ENCODE data around the gene DDX5. TPM values are rescaled to one million over a fixed set of nuclear protein-coding genes. Genes with fewer than 3 reads are reported as not detected.
A peak's percentile ranks its signal among the peaks of the same experiment; 100 is the strongest.

Gene DDX5
- total RNA-seq, 2 experiments from 2014 or later, result 575 TPM

DNA sequence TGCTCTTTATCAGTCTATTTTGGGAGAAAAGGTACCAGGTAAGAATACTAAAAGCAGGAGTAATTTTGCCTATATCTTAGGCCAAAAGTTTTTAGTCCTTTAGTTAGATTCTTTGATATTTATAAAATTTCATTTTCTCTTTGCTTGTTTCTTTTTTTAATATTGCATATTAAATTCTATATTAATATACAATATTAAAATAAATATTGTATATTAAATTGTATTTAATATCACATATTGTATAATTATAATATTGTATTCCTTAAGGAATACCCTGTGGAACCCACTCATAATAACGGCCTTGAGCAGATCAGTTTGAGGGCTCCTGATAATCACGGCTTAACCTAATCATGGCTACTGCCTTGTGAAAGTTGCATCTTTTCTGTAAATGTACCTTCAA is 2.6 kb upstream of the DDX5 start:
- no peak overlapping the region for H3K27ac Mint-ChIP-seq
- peaks cover 53% of the 10 kb centered on the region for H3K36me3 Mint-ChIP-seq (ENCODE audit: low read depth)
- no peaks in the 10 kb centered on the region for H3K9me3 Mint-ChIP-seq (ENCODE audit: low read depth)
- H3K4me3 Mint-ChIP-seq, result peak overlapping the region; percentile 100
- DNase-seq (no peak), ATAC-seq (no peak)
- intact Hi-C loops (cut with DNase I, micrococcal nuclease), result loop anchor here in 1 of 2 experiments (5.0 kb wide), 1 partner anchor 766 kb away; the partner anchor contains the start of gene STRADA
- peaks cover 37% of the 10 kb centered on the region for H3K4me1 Mint-ChIP-seq
- POLR2A ChIA-PET, result interaction anchor here (0.6 kb wide), 1 partner anchor 21 kb away, joined by 3 read pairs; no protein-coding TSS in a partner anchor
- no peaks in the 10 kb centered on the region for H3K27me3 Mint-ChIP-seq
- CTCF ChIA-PET, result interaction anchor here (1.8 kb wide), 1 partner anchor 140 kb away, joined by 8 read pairs; no protein-coding TSS in a partner anchor

DNA sequence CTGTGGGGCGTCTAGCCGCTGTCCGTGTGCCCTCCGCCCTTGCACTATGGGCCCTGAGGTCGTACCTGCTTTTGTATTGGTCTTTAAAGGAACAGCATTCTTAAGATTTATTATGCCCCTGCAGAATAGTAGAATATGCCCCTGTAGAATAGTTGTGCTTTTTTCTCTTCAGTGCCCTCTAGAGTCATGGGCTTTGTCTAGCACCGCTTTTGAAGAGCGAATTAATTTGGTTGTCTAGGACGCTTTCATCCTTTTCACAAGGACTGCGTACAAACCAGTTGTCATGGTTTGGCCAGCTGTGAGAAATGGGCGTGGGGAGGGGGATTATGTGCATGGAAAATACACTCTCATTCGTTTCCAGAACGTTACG is 1.3 kb upstream of the DDX5 start:
- peak overlapping the region; percentile 100 for H3K4me3 Mint-ChIP-seq
- peak overlapping the region; percentile 100 for H3K27ac Mint-ChIP-seq
- DNase-seq, result peak; percentile 60
- H3K9me3 Mint-ChIP-seq (ENCODE audit: low read depth), result no peaks in the 10 kb centered on the region
- peaks cover 56% of the 10 kb centered on the region for H3K36me3 Mint-ChIP-seq (ENCODE audit: low read depth)
- intact Hi-C loops (cut with DNase I, micrococcal nuclease), result loop anchor here (1.0 to 5.0 kb wide), 4 partner anchors 87 to 805 kb away; partner anchors contain the start of gene STRADA (in 1 of the 2)
- no peaks in the 10 kb centered on the region for H3K27me3 Mint-ChIP-seq
- ChIA-PET CTCF (interaction anchor here (0.6 to 3.6 kb wide), 7 partner anchors 9 to 239 kb away, joined by 3 to 26 read pairs (median 3); no protein-coding TSS in a partner anchor), POLR2A (interaction anchor here (0.5 to 3.9 kb wide), 13 partner anchors 8 to 574 kb away, joined by 3 to 111 read pairs (median 4); partner anchors contain the start of genes POLG2 and SMURF2)
- peaks cover 45% of the 10 kb centered on the region for H3K4me1 Mint-ChIP-seq
- ATAC-seq, result peak; percentile 28

DNA sequence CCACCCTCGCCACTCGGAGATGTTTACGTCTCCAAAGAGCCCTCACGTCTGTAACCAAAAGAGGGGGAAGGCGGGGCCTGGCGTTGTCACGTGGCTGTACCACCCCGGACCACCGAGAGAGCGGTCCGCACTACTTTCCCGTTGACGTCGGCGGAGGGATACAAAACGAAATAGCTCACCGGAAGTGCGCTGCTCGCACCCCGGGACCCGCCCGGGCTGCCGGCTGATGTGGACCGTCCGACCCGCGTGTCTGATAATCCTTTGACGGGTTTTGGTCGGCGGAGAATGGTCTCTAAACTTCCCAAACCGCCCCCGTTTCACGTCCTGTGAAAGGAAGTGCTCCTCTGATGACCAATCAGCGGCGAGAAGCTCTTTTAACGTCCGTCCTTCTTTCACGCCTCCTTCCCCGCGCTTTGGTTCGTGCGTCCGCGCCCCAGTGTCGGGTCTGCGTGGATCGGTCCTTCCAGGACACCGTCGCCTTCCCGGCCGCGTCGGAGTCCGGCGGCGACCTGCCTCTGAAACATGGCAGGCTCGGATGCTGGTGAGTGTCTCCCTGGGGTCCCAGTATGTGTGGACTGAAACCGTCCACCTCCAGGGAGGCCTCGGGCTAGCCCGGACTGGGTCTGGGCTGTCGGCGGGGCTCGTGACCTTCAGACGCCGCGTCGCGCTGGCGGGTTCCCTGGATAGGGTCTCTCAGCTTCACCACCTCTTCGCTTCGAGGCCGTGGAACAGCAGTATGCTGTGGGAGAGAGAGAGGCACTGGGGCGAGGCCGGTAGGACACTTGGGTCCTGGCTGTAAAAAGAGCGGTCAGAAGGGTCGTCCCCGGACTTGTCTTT is 705 bp upstream of the DDX5 start, which contains the start of gene CEP95:
Gene CEP95 (plus strand): TSS at position 402 of the 837 bp plus-strand sequence. CDS start 121 bp downstream, at position 523.
- Mint-ChIP-seq H3K4me3 (peak within 1 kb of the TSS; percentile 100), H3K9me3 (ENCODE audit: low read depth) (no peaks in the 10 kb centered on the region), H3K27ac (peak within 1 kb of the TSS; percentile 100), H3K27me3 (no peaks in the 10 kb centered on the region), H3K36me3 (ENCODE audit: low read depth) (peaks cover 60% of the 10 kb centered on the region), H3K4me1 (peaks cover 48% of the 10 kb centered on the region)
- ChIA-PET POLR2A (interaction anchor here (0.5 to 3.9 kb wide), 19 partner anchors 9 to 722 kb away, joined by 3 to 111 read pairs (median 4); partner anchors contain the start of genes POLG2 and SMURF2), CTCF (interaction anchor here (0.6 to 3.6 kb wide), 10 partner anchors 8 to 238 kb away, joined by 3 to 26 read pairs (median 3); no protein-coding TSS in a partner anchor)
- DNase-seq (peak; percentile 97), ATAC-seq (peak; percentile 56)
- intact Hi-C loops (cut with DNase I, micrococcal nuclease), result loop anchor here (1.0 to 5.0 kb wide), 15 partner anchors 9 to 804 kb away; partner anchors contain the start of genes POLG2 (in 2 of the 2), CCDC47 (in 1 of the 2), ERN1 (in 1 of the 2) and FTSJ3 (in 1 of the 2)

DNA sequence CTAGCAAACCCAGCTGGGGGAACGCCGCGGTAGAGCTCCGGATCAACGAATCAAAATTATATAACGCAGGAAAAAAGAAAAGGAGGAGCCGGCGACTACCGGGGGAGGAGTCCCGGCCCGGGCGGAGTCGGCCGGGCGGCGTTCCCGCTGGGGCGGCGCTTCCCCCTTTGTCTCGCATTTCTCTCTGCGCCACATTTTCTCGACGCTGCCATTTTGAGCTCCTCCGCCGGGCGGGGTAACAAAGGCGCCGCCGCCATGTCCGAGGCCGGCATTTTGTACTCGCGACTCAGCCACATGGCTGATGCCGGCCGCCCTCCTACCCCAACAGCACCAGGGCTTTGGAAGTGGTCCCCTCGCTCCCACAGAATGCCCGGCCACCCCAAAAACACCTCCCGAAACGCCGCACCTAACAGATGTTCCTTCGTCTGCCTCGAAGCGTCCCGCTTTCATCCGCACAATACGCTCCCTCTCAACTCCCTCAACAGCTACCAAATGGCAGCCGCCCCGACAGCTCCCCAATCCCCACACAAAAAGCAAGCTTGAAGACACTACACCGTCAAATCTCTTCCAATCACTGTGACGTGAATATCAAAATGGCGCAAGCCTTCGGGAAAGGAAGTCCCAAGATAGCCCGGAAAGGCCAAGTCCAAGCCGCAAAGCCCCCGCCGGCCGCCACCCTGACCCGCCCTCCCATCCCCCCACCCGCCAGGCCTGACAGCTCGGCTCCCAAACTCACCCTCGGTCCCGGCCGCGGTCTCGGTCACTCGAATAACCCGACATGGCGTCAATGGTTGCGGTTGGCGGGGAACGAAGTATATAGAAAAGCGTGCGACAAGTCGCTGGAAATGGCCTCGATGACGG is 519 bp downstream of the DDX5 start:
- ChIA-PET POLR2A (interaction anchor here (0.6 to 3.9 kb wide), 19 partner anchors 9 to 723 kb away, joined by 3 to 111 read pairs (median 4); partner anchors contain the start of genes ERN1, POLG2 and SMURF2), CTCF (interaction anchor here (0.6 to 3.6 kb wide), 5 partner anchors 9 to 144 kb away, joined by 3 to 26 read pairs (median 3); partner anchors contain the start of gene POLG2)
- Mint-ChIP-seq H3K36me3 (ENCODE audit: low read depth) (peaks cover 68% of the 10 kb centered on the region), H3K27ac (peak overlapping the region; percentile 100), H3K27me3 (no peaks in the 10 kb centered on the region), H3K4me1 (peaks cover 58% of the 10 kb centered on the region), H3K4me3 (peak overlapping the region; percentile 100), H3K9me3 (ENCODE audit: low read depth) (no peaks in the 10 kb centered on the region)
- peak; percentile 43 for ATAC-seq
- DNase-seq, result peak; percentile 93
- intact Hi-C loops (cut with DNase I, micrococcal nuclease), result loop anchor here (1.0 to 5.0 kb wide), 14 partner anchors 8 to 803 kb away; partner anchors contain the start of genes POLG2 (in 2 of the 2), CCDC47 (in 1 of the 2), ERN1 (in 1 of the 2) and FTSJ3 (in 1 of the 2)

DNA sequence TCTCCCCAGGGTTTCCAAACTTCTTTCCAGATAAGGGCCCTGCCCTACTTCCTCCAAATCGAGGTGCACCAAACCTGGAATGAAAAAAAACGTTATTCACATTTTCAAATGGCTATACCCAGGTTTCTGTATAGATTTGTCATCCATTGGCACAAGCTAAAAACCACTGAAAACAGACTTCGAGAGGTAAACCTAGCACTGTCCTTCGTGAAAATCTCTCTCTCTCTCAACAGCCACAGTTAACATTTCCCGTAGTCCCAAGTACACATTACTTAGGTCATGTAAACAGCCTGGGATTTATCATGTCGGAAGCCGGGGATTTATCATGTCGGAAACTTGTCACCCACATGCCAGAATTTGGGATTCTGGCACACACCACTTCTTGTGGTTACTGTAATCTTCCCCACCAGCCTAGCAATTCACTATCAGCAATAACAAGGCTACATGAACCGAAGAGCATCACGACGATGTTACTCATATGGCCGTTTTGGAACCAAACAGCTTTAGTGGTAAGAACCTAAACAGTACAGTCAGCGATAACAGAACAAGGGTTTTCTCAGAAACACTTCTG is 1.2 kb downstream of the DDX5 start:
- peak; percentile 14 for ATAC-seq
- Mint-ChIP-seq H3K4me3 (peak overlapping the region; percentile 100), H3K9me3 (ENCODE audit: low read depth) (no peaks in the 10 kb centered on the region), H3K4me1 (peaks cover 65% of the 10 kb centered on the region), H3K27ac (peak overlapping the region; percentile 100), H3K36me3 (ENCODE audit: low read depth) (peaks cover 71% of the 10 kb centered on the region), H3K27me3 (no peaks in the 10 kb centered on the region)
- ChIA-PET CTCF (interaction anchor here (0.6 to 3.6 kb wide), 4 partner anchors 8 to 144 kb away, joined by 3 to 26 read pairs (median 5); partner anchors contain the start of gene POLG2), POLR2A (interaction anchor here (0.6 to 3.9 kb wide), 13 partner anchors 8 to 518 kb away, joined by 3 to 111 read pairs (median 4); partner anchors contain the start of genes ERN1, POLG2 and SMURF2)
- intact Hi-C loops (cut with DNase I, micrococcal nuclease), result loop anchor here (1.0 to 5.0 kb wide), 2 partner anchors 157 to 763 kb away; partner anchors contain the start of genes SMURF2 (in 1 of the 2) and STRADA (in 1 of the 2)
- no peak for DNase-seq

DNA sequence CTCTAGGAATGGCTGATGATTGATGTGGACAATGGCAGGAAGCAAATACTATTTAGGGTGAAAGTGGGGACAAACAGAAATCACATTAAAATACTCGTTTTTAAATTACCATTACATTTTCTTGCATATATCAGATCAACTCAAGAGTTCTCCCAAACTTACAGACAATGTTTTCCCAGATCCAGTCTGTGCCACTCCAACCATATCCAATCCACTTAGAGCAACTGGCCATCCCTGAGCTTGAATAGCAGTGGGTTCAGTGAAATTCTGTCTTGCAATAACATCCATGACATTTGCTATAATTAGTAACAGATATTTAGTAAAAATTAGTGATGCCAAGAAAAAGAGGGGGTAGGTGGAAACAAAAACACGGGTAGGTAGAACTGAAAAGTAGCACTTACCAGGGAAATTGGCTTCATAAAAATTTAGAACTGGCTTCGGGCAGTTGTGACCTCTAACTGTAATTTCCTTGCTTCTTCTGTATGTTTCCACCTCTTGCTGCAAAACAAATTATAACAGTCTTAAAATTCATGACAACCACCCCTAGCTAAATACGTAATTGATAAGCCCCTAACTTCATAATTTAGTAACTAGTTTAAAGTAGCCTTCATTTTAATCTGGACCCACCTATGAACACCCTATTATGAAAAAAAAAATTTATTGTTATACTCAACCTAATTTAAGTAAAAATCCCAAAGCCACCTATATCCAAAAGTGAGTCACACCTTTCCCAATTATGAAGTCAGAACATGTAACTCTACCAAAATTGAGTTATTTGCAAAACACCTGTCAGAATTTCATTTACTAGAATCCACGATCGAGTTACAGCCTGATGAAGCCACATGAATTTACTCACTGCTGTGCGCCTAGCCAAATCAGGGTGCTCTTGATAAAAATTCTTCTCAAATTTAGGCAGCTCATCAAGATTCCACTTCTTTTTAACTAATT is 2.0 kb downstream of the DDX5 start:
- Mint-ChIP-seq H3K27me3 (no peaks in the 10 kb centered on the region), H3K9me3 (ENCODE audit: low read depth) (no peaks in the 10 kb centered on the region), H3K4me3 (peak overlapping the region; percentile 100), H3K4me1 (peaks cover 69% of the 10 kb centered on the region), H3K27ac (peak overlapping the region; percentile 100), H3K36me3 (ENCODE audit: low read depth) (peaks cover 77% of the 10 kb centered on the region)
- ATAC-seq (no peak), DNase-seq (no peak)
- intact Hi-C loops (cut with DNase I, micrococcal nuclease), result no loop called here
- ChIA-PET CTCF (interaction anchor here (1.2 to 1.7 kb wide), 3 partner anchors 7 to 145 kb away, joined by 3 to 7 read pairs (median 3); partner anchors contain the start of gene POLG2), POLR2A (interaction anchor here (1.8 to 3.9 kb wide), 3 partner anchors 8 to 358 kb away, joined by 6 to 111 read pairs (median 7); partner anchors contain the start of gene POLG2)

DNA sequence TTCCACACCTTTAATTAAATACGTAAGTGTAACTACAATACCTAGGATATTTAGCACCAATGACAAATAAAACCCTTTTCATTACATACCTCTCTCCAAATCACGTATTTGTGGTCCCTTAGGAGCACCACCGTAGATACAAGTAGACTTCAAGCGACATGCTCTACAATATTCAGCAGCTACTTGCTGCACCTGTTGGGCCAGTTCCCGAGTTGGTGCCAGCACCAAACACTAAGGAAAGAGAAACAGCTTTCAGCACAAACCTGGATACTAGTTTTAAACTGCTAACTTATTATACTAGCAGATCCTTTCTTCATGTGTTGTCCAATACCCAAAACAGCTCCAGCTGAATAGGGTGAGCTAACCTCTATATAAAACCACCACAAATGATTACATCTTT is 2.7 kb downstream of the DDX5 start:
- CTCF ChIA-PET, result interaction anchor here (1.2 to 1.6 kb wide), 2 partner anchors 8 to 11 kb away, joined by 3 to 5 read pairs; no protein-coding TSS in a partner anchor
- POLR2A ChIA-PET, result no interaction called here
- peaks cover 76% of the 10 kb centered on the region for H3K36me3 Mint-ChIP-seq (ENCODE audit: low read depth)

DNA sequence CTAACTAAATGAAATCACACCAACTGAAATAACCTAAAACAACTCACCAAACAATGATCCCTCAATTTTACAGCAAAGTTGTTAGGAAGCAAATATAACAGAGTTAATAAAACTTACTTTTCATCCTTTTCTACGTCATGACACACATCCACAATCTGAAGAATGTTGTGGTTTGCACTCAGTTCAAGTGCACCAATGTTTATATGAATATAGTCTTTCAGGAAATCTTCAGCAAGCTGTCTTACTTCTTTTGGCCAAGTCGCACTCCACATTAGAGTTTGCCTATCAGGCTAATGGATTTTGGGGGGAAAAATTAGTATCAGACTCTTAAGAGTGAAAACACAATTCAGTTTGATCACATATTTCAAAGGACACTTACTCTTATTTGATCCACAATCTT is 3.3 kb downstream of the DDX5 start:
- CTCF ChIA-PET, result interaction anchor here (0.8 to 1.6 kb wide), 4 partner anchors 8 to 60 kb away, joined by 3 to 5 read pairs (median 4); no protein-coding TSS in a partner anchor
- ATAC-seq (no peak), DNase-seq (no peak)
- intact Hi-C loops (cut with DNase I, micrococcal nuclease), result no loop called here
- Mint-ChIP-seq H3K4me3 (peak overlapping the region; percentile 22), H3K9me3 (ENCODE audit: low read depth) (no peaks in the 10 kb centered on the region), H3K4me1 (peaks cover 72% of the 10 kb centered on the region), H3K36me3 (ENCODE audit: low read depth) (peaks cover 79% of the 10 kb centered on the region), H3K27me3 (no peaks in the 10 kb centered on the region), H3K27ac (peak overlapping the region; percentile 75)
- POLR2A ChIA-PET, result interaction anchor here (0.7 to 0.8 kb wide), 2 partner anchors 35 to 120 kb away, joined by 3 read pairs; no protein-coding TSS in a partner anchor

More for the DNA sequence above, 2.7 kb downstream of the DDX5 start:
- Mint-ChIP-seq H3K4me3 (peak overlapping the region; percentile 22), H3K27ac (peak overlapping the region; percentile 75), H3K4me1 (peaks cover 70% of the 10 kb centered on the region), H3K9me3 (ENCODE audit: low read depth) (no peaks in the 10 kb centered on the region), H3K27me3 (no peaks in the 10 kb centered on the region)
- intact Hi-C loops (cut with DNase I, micrococcal nuclease), result no loop called here
- DNase-seq (no peak), ATAC-seq (no peak)

DNA sequence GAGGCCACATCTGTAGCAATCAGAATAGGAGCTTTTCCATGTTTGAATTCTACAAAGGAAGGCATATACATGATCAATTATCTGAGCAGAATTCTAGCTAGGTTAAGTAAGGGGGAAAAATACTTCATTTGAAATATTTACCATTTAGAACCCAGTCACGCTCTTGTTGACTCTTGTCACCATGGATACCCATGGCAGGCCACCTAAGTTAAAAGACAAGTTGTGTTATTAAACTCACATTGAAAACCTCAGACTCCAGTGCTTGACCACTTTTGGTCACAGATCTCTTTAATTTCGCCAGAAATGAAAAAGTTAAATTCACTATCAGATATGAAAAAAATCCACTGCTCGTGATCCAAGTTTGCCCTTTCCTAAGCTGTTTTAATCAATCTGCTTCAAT is 4.1 kb downstream of the DDX5 start:
- peaks cover 73% of the 10 kb centered on the region for H3K4me1 Mint-ChIP-seq
- ATAC-seq, result no peak
- ChIA-PET CTCF (interaction anchor here (0.8 to 1.6 kb wide), 3 partner anchors 9 to 61 kb away, joined by 4 to 5 read pairs (median 5); no protein-coding TSS in a partner anchor), POLR2A (interaction anchor here (0.7 to 0.8 kb wide), 2 partner anchors 36 to 121 kb away, joined by 3 read pairs; no protein-coding TSS in a partner anchor)
- H3K27me3 Mint-ChIP-seq, result no peaks in the 10 kb centered on the region
- H3K27ac Mint-ChIP-seq, result peak overlapping the region; percentile 75
- no peak overlapping the region for H3K4me3 Mint-ChIP-seq
- DNase-seq, result no peak
- no peaks in the 10 kb centered on the region for H3K9me3 Mint-ChIP-seq (ENCODE audit: low read depth)
- peaks cover 81% of the 10 kb centered on the region for H3K36me3 Mint-ChIP-seq (ENCODE audit: low read depth)
- intact Hi-C loops (cut with DNase I, micrococcal nuclease), result no loop called here
